Fibroblast of mammary gland (primary cell): ENCODE results near the gene S1PR3.

Experiments used
- DNase-seq: peaks from one replicate; pipeline ENCODE4 v3.0.0-alpha.2; 2010; ENCODE audit warnings: low read depth
- H3K4me3 ChIP-seq: 2 replicates; pipeline ENCODE4 v1.5.1; 2011; ENCODE audit warnings: low read depth, mild to moderate bottlenecking, low read length, moderate library complexity; ENCODE audit not compliant: control insufficient read depth
- TF ChIP-seq, protein P1 (sequence below): conservative IDR thresholded peaks from 2 replicates; pipeline ENCODE4 v1.5.1; 2011; ENCODE audit warnings: low read depth, low read length, inconsistent platforms; ENCODE audit not compliant: control insufficient read depth, insufficient read depth

The S1PR3 gene

DNA sequence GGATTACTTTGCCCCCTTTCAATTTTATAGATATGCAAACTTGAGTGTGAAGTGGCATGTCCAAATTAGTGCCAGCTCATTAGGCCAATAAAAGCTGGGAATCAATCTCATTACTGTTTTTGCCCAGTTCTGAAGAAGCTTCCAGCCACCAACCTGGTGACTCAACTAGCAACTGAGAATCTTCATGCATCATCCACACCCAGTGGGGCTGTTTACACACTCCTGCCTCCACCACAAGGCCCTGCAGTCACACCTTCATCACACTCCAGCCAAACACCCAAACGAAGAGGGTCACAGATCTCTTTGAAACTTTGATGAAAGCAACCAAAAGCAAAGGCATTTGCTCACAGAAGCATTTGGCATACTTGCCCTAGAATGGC, 41.3 kb upstream of the S1PR3 start:
- TF ChIP-seq, protein P1, sequence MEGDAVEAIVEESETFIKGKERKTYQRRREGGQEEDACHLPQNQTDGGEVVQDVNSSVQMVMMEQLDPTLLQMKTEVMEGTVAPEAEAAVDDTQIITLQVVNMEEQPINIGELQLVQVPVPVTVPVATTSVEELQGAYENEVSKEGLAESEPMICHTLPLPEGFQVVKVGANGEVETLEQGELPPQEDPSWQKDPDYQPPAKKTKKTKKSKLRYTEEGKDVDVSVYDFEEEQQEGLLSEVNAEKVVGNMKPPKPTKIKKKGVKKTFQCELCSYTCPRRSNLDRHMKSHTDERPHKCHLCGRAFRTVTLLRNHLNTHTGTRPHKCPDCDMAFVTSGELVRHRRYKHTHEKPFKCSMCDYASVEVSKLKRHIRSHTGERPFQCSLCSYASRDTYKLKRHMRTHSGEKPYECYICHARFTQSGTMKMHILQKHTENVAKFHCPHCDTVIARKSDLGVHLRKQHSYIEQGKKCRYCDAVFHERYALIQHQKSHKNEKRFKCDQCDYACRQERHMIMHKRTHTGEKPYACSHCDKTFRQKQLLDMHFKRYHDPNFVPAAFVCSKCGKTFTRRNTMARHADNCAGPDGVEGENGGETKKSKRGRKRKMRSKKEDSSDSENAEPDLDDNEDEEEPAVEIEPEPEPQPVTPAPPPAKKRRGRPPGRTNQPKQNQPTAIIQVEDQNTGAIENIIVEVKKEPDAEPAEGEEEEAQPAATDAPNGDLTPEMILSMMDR = no peak
- H3K4me3 ChIP-seq = no peak overlapping the region
- DNase-seq = peak; percentile 80

DNA sequence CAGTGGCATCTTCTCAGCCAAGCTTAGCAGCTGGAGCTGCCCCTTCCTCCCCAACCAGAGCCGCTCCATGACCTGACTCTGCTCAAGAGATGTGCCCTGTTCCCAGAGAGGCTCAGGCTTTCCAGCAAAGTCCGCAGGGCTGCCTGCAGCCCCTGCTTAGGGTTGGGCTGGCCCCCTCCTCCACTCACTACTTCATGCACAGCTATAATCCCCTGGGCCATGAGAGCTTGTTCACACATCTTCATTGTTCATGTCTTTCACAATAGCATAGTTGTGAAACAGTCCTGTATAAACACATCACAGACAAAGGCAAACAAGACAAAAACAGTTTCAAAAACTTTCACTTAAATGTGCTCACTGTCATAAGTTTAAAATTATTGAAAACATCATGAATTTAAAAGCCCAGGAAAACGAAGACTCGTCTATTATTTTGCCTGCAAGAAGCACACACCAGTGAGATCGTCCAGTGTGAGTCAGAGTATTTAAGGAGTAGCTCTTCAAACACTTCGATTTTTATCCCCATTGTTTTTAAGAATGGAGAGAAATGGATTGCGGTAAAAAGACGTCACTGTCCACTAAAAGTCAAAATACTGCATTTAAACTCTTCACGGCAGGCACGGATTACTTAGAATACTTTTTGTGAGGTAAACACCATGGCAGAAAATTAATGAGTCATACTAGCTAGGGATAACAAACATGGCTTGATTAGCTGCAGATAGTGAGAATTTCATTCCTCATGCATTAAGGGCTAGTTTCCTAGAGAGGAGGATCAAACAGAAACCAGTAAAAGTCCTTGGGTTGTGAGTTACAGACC, 40.7 kb upstream of the S1PR3 start:
- no peak overlapping the region for H3K4me3 ChIP-seq
- TF ChIP-seq, protein P1 = no peak
- DNase-seq = peak; percentile 91

DNA sequence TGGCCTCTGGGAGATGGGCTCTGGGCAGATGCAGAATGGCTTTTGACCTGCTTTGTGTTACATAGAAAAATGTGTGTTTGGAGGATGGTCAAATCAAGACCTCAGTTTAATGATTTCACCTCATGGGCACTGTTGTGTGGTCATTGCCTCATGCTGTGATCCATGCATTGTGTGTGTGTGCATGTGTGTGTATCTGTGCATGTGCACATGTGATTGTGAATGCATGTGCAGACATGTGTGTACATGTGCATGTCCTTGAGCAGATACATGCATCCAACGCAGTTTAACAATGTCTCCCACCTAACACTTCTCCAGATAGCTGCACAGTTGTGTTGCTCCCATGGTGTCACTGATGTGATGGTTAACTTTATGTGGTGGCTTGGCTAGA, 40.1 kb upstream of the S1PR3 start:
- TF ChIP-seq, protein P1 = no peak
- DNase-seq = no peak
- H3K4me3 ChIP-seq = no peak overlapping the region

DNA sequence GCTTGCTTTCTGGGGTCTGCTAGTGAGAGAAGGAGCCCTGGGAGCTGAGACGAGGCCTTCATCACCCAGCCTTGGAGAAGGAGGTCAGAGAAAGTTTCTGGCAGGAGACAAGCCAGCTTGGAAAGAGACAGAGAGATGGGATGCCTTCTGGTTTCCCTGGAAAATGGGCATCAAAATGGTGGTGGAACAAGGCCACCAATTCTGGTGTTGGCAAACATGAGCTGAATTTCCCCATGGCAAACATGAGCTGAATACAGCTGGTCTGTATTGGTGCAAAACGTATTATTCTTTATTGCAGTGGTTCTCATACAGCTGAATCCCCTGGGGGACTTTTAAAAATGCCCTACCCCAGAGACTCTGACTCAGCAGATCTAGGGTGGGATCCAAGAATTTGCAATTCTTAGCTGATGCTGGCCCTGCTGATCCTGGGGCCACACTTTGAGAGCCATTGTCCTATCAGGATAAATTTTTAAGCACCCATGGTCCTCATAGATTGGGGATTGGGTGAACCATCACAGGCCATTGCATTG, 39.1 kb upstream of the S1PR3 start:
- TF ChIP-seq, protein P1 = no peak
- no peak overlapping the region for H3K4me3 ChIP-seq
- DNase-seq = peak; percentile 35

DNA sequence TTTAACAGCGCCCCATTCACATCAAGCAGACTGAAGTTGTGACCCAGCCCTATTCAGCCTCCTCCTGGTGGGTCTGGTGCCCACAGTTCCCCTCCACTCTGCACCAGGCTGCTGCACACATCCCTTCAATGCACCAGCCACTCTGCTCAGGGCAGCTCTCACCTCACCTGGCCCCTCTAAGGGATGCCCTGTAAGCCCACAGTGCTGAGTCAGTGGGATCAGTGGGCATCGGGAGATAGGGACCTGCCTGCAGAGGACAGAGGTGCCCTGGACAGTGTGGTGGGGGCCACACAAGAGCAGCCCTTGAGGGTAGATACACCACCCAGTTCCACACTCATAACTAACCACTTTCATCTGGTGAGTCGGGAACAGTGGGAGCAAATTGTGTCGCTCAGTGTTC, 38.3 kb upstream of the S1PR3 start:
- no peak overlapping the region for H3K4me3 ChIP-seq
- no peak for DNase-seq
- TF ChIP-seq, protein P1 = no peak

DNA sequence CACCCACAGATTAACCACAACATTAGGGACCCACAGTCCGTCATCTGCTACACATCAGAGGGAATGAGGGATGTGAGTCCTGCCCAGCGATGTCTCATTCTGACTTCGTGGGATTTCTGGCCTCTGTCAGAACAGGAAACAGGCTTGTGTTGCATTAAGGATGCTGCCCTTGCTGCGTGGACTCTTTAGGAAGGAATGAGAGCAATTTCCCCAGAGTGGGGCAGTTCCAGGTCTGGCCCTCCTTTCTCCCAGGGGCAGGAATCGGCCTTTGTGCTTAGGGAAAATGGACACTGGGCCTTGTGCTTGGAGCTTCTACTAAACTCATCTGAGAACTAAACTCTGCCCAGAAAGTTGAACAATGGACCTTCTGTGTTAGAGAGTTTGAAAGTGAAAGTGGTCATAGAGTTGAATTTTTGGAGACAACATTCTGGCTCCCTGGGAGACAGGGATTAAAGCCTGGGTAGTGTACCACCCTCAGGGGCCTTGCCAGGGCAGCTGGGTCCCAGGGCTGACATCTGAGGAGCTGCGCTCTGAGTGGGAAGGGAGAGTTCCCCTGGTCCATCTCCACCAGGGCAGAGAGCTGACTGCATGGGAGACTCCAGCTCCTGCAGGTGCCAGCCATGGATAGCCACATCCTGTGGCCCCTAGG, 37.8 kb upstream of the S1PR3 start:
- TF ChIP-seq, protein P1 = no peak
- DNase-seq = peak; percentile 88
- H3K4me3 ChIP-seq = no peak overlapping the region
